Thymus (tissue), 11 donors: ENCODE data around the gene MEX3B. TPM values are rescaled to one million over a fixed set of nuclear protein-coding genes. Genes with fewer than 3 reads are reported as not detected.
"Not testable (repeated sequence)": the region's sequence is repeated elsewhere in the genome, so short reads cannot be mapped to it uniquely, and the experiment has no call there.

ENCODE experiments used
- DNase-seq, 9 donors: peaks; one replicate each; pipeline ENCODE4 v3.0.0-alpha.2; 2013; ENCODE audit warnings: low spot score in 9 of 9, low read depth in 6 of 9, missing footprints in 1 of 9
- H3K27ac ChIP-seq, 2 donors: one replicate each; pipeline ENCODE4 v1.5.1; 2013; ENCODE audit warnings: control low read depth in 1 of 2, low read depth in 1 of 2, low read length in 1 of 2, mild to moderate bottlenecking in 1 of 2, moderate library complexity in 1 of 2
- H3K27me3 ChIP-seq, 2 donors: one replicate each; pipeline ENCODE4 v1.5.1; 2013; ENCODE audit warnings: low read length in 1 of 2; ENCODE audit not compliant: control insufficient read depth in 2 of 2, insufficient read depth in 1 of 2
- H3K36me3 ChIP-seq, 2 donors: one replicate each; pipeline ENCODE4 v1.5.1; 2013; ENCODE audit warnings: low read length in 1 of 2, mild to moderate bottlenecking in 1 of 2, moderate library complexity in 1 of 2; ENCODE audit not compliant: control insufficient read depth in 2 of 2, insufficient read depth in 2 of 2
- H3K4me1 ChIP-seq, 2 donors: one replicate each; pipeline ENCODE4 v1.5.1; 2013; ENCODE audit warnings: low read length in 2 of 2; ENCODE audit not compliant: control insufficient read depth in 2 of 2, insufficient read depth in 2 of 2
- H3K4me3 ChIP-seq, 2 donors: one replicate each; pipeline ENCODE4 v1.5.1; 2013; ENCODE audit warnings: low read length in 2 of 2, control low read depth in 1 of 2, mild to moderate bottlenecking in 1 of 2
- H3K9me3 ChIP-seq, 2 donors: one replicate each; pipeline ENCODE4 v1.5.1; 2013; ENCODE audit warnings: low read length in 1 of 2, mild to moderate bottlenecking in 1 of 2; ENCODE audit not compliant: control insufficient read depth in 2 of 2, insufficient read depth in 1 of 2
- WGBS: extraction: QIAGEN DNeasy Blood & Tissue Kit; methylation state at CpG from one replicate; pipeline ENCODE4 v1.1.7; 2013; 5-methylcytosine and 5-hydroxymethylcytosine counted together
- polyA plus RNA-seq: library from polyadenylated mRNA; stranded (reverse); fragments of 200-250 nt; gene quantifications from one replicate; pipeline ENCODE4 v1.2.3, GENCODE V29; 2013
- total RNA-seq: library from RNA; stranded (reverse); fragments of 120-200 nt; gene quantifications from one replicate; pipeline ENCODE4 v1.2.4, GENCODE V29; 2013
- donor health status: healthy.

MEX3B gene
- total and polyA plus RNA-seq, 2 donors = 4.1 to 8.4 TPM

- H3K36me3 ChIP-seq = not testable (repeated sequence)
Observed at GRCh38 chr15:82028163-82028562, 17.7 kb downstream of the MEX3B start.

GRCh38 chr15:82021992-82022391, 23.8 kb downstream of the MEX3B start:
- Histone ChIP-seq H3K36me3 (no peaks in the 10 kb centered on the region), H3K27ac (no peak overlapping the region), H3K4me1 (no peaks in the 10 kb centered on the region), H3K9me3 (no peaks in the 10 kb centered on the region), H3K4me3 (no peak overlapping the region), H3K27me3 (no peaks in the 10 kb centered on the region)
- WGBS = 19% methylated on average over 1 of the region's 1 CpG
- DNase-seq = no peak

More at GRCh38 chr15:82028163-82028562, 17.7 kb downstream of the MEX3B start:
- H3K27ac ChIP-seq, H3K9me3 ChIP-seq, H3K27me3 ChIP-seq, H3K4me3 ChIP-seq, H3K4me1 ChIP-seq, DNase-seq: not testable (repeated sequence)
- WGBS = 78% methylated on average over 5 of the region's 5 CpGs

- H3K27ac ChIP-seq = no peak overlapping the region
- H3K9me3 ChIP-seq = no peaks in the 10 kb centered on the region
- no peaks in the 10 kb centered on the region for H3K4me1 ChIP-seq
- 95% methylated on average over 3 of the region's 3 CpGs for WGBS
- H3K4me3 ChIP-seq = no peak overlapping the region
- H3K36me3 ChIP-seq = no peaks in the 10 kb centered on the region
- no peak for DNase-seq
- H3K27me3 ChIP-seq = no peaks in the 10 kb centered on the region
Observed at GRCh38 chr15:82020625-82021394, 25.0 kb downstream of the MEX3B start.

GRCh38 chr15:82018201-82018600, 27.6 kb downstream of the MEX3B start:
- Histone ChIP-seq H3K4me3 (no peak overlapping the region), H3K4me1 (no peaks in the 10 kb centered on the region), H3K27ac (no peak overlapping the region), H3K36me3 (no peaks in the 10 kb centered on the region), H3K9me3 (no peaks in the 10 kb centered on the region), H3K27me3 (no peaks in the 10 kb centered on the region)
- no peak for DNase-seq
- WGBS = 17% methylated on average over 4 of the region's 4 CpGs

- no peak for DNase-seq
- WGBS = 72% methylated on average over 7 of the region's 7 CpGs
- Histone ChIP-seq H3K4me3 (no peak overlapping the region), H3K4me1 (no peaks in the 10 kb centered on the region), H3K9me3 (no peaks in the 10 kb centered on the region), H3K27ac (no peak overlapping the region), H3K27me3 (no peaks in the 10 kb centered on the region), H3K36me3 (no peaks in the 10 kb centered on the region)
Observed at GRCh38 chr15:82017656-82018055, 28.2 kb downstream of the MEX3B start.

- Histone ChIP-seq H3K4me1 (no peaks in the 10 kb centered on the region), H3K36me3 (no peaks in the 10 kb centered on the region), H3K4me3 (no peak overlapping the region), H3K27ac (no peak overlapping the region), H3K27me3 (no peaks in the 10 kb centered on the region), H3K9me3 (no peaks in the 10 kb centered on the region)
- WGBS = over 99% methylated on average over 3 of the region's 3 CpGs
- DNase-seq = no peak
Observed at GRCh38 chr15:82014989-82015388, 30.8 kb downstream of the MEX3B start.

- no peak for DNase-seq
- no peaks in the 10 kb centered on the region for H3K9me3 ChIP-seq
- no peak overlapping the region for H3K4me3 ChIP-seq
- no peaks in the 10 kb centered on the region for H3K4me1 ChIP-seq
- no peak overlapping the region for H3K27ac ChIP-seq
- WGBS = 94% methylated on average over 7 of the region's 7 CpGs
- no peaks in the 10 kb centered on the region for H3K27me3 ChIP-seq
- no peaks in the 10 kb centered on the region for H3K36me3 ChIP-seq
Observed at GRCh38 chr15:82012908-82013307, 32.9 kb downstream of the MEX3B start.

GRCh38 chr15:82005239-82005638, 40.6 kb downstream of the MEX3B start:
- Histone ChIP-seq H3K27me3 (no peaks in the 10 kb centered on the region), H3K4me3 (no peak overlapping the region), H3K9me3 (no peaks in the 10 kb centered on the region), H3K36me3 (no peaks in the 10 kb centered on the region), H3K4me1 (no peaks in the 10 kb centered on the region), H3K27ac (no peak overlapping the region)
- no peak for DNase-seq
- 99% methylated on average over 1 of the region's 1 CpG for WGBS

- no peaks in the 10 kb centered on the region for H3K9me3 ChIP-seq
- H3K4me1 ChIP-seq = no peaks in the 10 kb centered on the region
- no peak overlapping the region for H3K4me3 ChIP-seq
- H3K27ac ChIP-seq = no peak overlapping the region
- no peaks in the 10 kb centered on the region for H3K27me3 ChIP-seq
- DNase-seq = no peak
- H3K36me3 ChIP-seq = no peaks in the 10 kb centered on the region
- 96% methylated on average over 3 of the region's 3 CpGs for WGBS
Observed at GRCh38 chr15:82003916-82004315, 41.9 kb downstream of the MEX3B start.
